Measurements from ENCODE around the gene VAMP2.

VAMP2 gene

GRCh38 chr17:8161289-8162232, 1.2 kb downstream of the VAMP2 start:
- TF ChIP-seq CTCF (IDR thresholded peaks at IDR 0.05), result no peak
- TF ChIP-seq ZFX (IDR thresholded peaks at IDR 0.05; ENCODE audit: borderline replicate concordance), result no peak
- peak overlapping the region; percentile 97 for H3K27ac ChIP-seq

- TF ChIP-seq ZFX (IDR thresholded peaks at IDR 0.05; ENCODE audit: borderline replicate concordance) (no peak), CTCF (IDR thresholded peaks at IDR 0.05) (no peak)
- H3K27ac ChIP-seq, result peak overlapping the region; percentile 97
Measured at GRCh38 chr17:8160741-8161221, 2.0 kb downstream of the VAMP2 start.

- TF ChIP-seq ZFX (IDR thresholded peaks at IDR 0.05; ENCODE audit: borderline replicate concordance), result no peak
- TF ChIP-seq CTCF (IDR thresholded peaks at IDR 0.05), result no peak
- peak overlapping the region; percentile 97 for H3K27ac ChIP-seq
Measured at GRCh38 chr17:8160224-8160577, 2.5 kb downstream of the VAMP2 start.

GRCh38 chr17:8159459-8160223, 3.1 kb downstream of the VAMP2 start:
- H3K27ac ChIP-seq, result peak overlapping the region; percentile 97
- no peak for TF ChIP-seq CTCF (IDR thresholded peaks at IDR 0.05)
- TF ChIP-seq ZFX (IDR thresholded peaks at IDR 0.05; ENCODE audit: borderline replicate concordance), result no peak

GRCh38 chr17:8159032-8159400, 3.7 kb downstream of the VAMP2 start:
- TF ChIP-seq CTCF (IDR thresholded peaks at IDR 0.05), result peak; percentile 48
- TF ChIP-seq ZFX (IDR thresholded peaks at IDR 0.05; ENCODE audit: borderline replicate concordance), result no peak
- peak overlapping the region; percentile 97 for H3K27ac ChIP-seq

- TF ChIP-seq ZFX (IDR thresholded peaks at IDR 0.05; ENCODE audit: borderline replicate concordance), result no peak
- peak; percentile 88 for TF ChIP-seq CTCF (IDR thresholded peaks at IDR 0.05)
- H3K27ac ChIP-seq, result peak overlapping the region; percentile 97
Measured at GRCh38 chr17:8158267-8159031, 4.3 kb downstream of the VAMP2 start.

Data from 22Rv1 (cell line).